Erythroblast (primary cell): ENCODE results near the gene TRPM7.

Source experiments
- GATA1 ChIP-seq: IDR thresholded peaks from 2 replicates; pipeline ENCODE4 v1.6.1; 2011; ENCODE audit warnings: low read depth, mild to moderate bottlenecking, control low read depth, low read length, moderate library complexity
- POLR2A ChIP-seq: IDR thresholded peaks from 2 replicates; pipeline ENCODE4 v1.6.1; 2011; ENCODE audit warnings: mild to moderate bottlenecking, low read length

- TF ChIP-seq POLR2A (no peak), GATA1 (no peak)
Measured at GRCh38 chr15:50687302-50687902, 805 bp upstream of the TRPM7 start.
